Chondrocyte (in vitro differentiated cells): ENCODE measurements around the gene SPOCK1. TPM values are rescaled to one million over a fixed set of nuclear protein-coding genes. Genes with fewer than 3 reads are reported as not detected.

Source experiments
- DNase-seq: peaks from one replicate; pipeline ENCODE4 v3.0.0; 2021; ENCODE audit warnings: mixed read lengths, low spot score
- H3K27ac Mint-ChIP-seq: one replicate; pipeline ENCODE4 v1.8.0; 2021; ENCODE audit warnings: mild to moderate bottlenecking, moderate library complexity, mixed read lengths; ENCODE audit not compliant: unreplicated experiment
- H3K27me3 Mint-ChIP-seq: 2 replicates; pipeline ENCODE4 v1.8.0; 2021; ENCODE audit warnings: low read depth, mixed read lengths
- H3K36me3 Mint-ChIP-seq: 2 replicates; pipeline ENCODE4 v1.8.0; 2021; ENCODE audit warnings: low read depth, mixed read lengths
- H3K4me1 Mint-ChIP-seq: 2 replicates; pipeline ENCODE4 v1.8.0; 2021; ENCODE audit warnings: low read depth, mild to moderate bottlenecking, mixed read lengths
- H3K4me3 Mint-ChIP-seq: one replicate; pipeline ENCODE4 v1.8.0; 2021; ENCODE audit warnings: mild to moderate bottlenecking, moderate library complexity, mixed read lengths; ENCODE audit not compliant: unreplicated experiment
- H3K9me3 Mint-ChIP-seq: 2 replicates; pipeline ENCODE4 v1.8.0; 2021; ENCODE audit warnings: low read depth, mixed read lengths
- total RNA-seq: library from RNA; stranded (reverse); gene quantifications from 3 replicates; pipeline ENCODE4 v1.2.1, GENCODE V29; 2021
- TF ChIP-seq, protein P1 (sequence below): fragments of 200-600 bp; sonication (generic); IDR thresholded peaks from 2 replicates; pipeline ENCODE4 v1.5.0; 2021; ENCODE audit warnings: antibody characterized with exemption, mild to moderate bottlenecking, moderate library complexity

Gene SPOCK1
- total RNA-seq, 1 donor from 2014 or later = 127 TPM

DNA sequence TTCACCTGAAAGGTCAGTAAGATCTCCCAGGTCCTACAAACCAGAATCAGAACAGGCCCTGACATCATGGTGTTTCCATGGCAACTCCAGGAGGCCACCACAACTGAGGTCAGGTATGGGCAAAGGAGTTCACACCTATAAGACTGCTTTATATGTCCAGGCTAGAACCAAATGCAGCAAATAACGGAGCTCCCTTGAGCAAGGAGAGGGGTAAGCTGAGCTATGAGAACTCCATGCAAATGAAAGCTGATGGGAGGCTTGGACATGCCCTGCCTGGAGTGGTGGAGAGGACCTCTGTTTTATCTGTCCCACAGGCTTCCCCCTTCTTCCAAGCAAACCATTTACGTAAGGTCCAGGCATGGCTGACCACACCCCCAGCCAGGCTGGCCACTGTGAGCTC, 207.7 kb downstream of the SPOCK1 start:
- no peak overlapping the region for H3K27ac Mint-ChIP-seq
- peaks cover under 1% of the 10 kb centered on the region for H3K4me1 Mint-ChIP-seq
- TF ChIP-seq, protein P1, sequence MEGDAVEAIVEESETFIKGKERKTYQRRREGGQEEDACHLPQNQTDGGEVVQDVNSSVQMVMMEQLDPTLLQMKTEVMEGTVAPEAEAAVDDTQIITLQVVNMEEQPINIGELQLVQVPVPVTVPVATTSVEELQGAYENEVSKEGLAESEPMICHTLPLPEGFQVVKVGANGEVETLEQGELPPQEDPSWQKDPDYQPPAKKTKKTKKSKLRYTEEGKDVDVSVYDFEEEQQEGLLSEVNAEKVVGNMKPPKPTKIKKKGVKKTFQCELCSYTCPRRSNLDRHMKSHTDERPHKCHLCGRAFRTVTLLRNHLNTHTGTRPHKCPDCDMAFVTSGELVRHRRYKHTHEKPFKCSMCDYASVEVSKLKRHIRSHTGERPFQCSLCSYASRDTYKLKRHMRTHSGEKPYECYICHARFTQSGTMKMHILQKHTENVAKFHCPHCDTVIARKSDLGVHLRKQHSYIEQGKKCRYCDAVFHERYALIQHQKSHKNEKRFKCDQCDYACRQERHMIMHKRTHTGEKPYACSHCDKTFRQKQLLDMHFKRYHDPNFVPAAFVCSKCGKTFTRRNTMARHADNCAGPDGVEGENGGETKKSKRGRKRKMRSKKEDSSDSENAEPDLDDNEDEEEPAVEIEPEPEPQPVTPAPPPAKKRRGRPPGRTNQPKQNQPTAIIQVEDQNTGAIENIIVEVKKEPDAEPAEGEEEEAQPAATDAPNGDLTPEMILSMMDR = no peak
- H3K4me3 Mint-ChIP-seq = no peak overlapping the region
- H3K27me3 Mint-ChIP-seq = peaks cover 3% of the 10 kb centered on the region
- no peaks in the 10 kb centered on the region for H3K9me3 Mint-ChIP-seq
- no peak for DNase-seq
- H3K36me3 Mint-ChIP-seq = no peaks in the 10 kb centered on the region

DNA sequence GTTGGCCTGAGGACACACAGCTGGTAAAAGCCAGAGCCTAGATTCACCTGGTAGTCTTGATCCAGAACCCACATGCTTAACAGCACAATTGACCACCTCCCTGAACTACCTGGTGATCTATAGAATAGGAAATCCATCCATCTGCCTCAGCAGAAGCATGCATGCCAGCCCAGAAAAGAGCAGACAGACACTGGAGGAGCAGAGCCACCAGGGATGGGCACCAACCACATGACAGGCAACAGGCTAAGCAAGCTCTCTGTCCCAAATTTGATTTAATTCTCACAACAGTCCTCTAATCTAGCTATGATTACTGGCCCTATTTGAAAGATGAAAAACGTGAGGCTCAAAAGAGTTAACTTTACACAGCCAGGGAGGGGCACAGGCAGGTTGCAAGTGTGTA, 208.1 kb downstream of the SPOCK1 start:
- H3K27me3 Mint-ChIP-seq = peaks cover 3% of the 10 kb centered on the region
- no peak for DNase-seq
- no peaks in the 10 kb centered on the region for H3K9me3 Mint-ChIP-seq
- TF ChIP-seq, protein P1 = no peak
- peaks cover 4% of the 10 kb centered on the region for H3K4me1 Mint-ChIP-seq
- no peak overlapping the region for H3K27ac Mint-ChIP-seq
- no peak overlapping the region for H3K4me3 Mint-ChIP-seq
- H3K36me3 Mint-ChIP-seq = no peaks in the 10 kb centered on the region

DNA sequence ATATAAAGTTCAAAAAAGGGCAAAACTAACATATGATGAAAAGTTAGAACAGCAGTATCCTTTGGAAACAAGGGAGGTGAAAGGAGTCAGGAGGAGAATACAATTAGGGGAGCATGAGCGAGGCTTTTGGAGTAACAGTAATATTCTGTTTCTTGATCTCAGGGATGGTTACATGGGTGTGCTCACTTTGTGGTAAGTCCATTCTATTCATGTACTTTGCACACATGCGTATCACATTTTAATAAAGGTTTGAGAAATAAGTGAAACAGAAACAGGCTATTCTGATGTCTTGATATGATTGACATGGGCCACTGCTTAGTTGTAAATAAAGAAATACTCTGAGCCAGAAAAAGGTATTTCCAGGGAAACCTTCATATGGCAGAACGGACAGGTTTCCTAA, 208.8 kb downstream of the SPOCK1 start:
- H3K36me3 Mint-ChIP-seq = no peaks in the 10 kb centered on the region
- TF ChIP-seq, protein P1 = no peak
- H3K9me3 Mint-ChIP-seq = no peaks in the 10 kb centered on the region
- H3K4me1 Mint-ChIP-seq = peaks cover 11% of the 10 kb centered on the region
- no peak overlapping the region for H3K4me3 Mint-ChIP-seq
- no peak overlapping the region for H3K27ac Mint-ChIP-seq
- H3K27me3 Mint-ChIP-seq = peaks cover 3% of the 10 kb centered on the region
- no peak for DNase-seq

DNA sequence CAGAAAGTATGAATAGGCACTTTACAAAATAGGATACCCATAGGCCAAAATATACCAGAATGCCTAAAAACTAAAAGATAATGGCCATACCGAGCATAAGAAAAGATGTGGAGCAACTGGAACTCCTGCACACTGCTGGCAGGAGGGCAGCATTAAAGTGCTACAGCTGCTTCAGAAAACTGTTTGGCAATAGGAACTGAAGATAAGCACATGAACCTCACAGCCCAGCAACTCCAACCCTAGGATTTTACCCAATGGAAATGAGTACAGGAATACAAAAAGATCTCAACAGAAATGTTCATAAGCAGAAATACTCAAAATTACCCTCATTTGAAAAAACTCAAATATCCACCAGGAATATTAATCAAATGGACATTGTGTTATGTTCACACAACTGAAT, 209.3 kb downstream of the SPOCK1 start:
- TF ChIP-seq, protein P1 = no peak
- H3K4me3 Mint-ChIP-seq = no peak overlapping the region
- no peak overlapping the region for H3K27ac Mint-ChIP-seq
- peaks cover 3% of the 10 kb centered on the region for H3K27me3 Mint-ChIP-seq
- H3K4me1 Mint-ChIP-seq = peaks cover 11% of the 10 kb centered on the region
- H3K36me3 Mint-ChIP-seq = no peaks in the 10 kb centered on the region
- H3K9me3 Mint-ChIP-seq = no peaks in the 10 kb centered on the region
- no peak for DNase-seq

DNA sequence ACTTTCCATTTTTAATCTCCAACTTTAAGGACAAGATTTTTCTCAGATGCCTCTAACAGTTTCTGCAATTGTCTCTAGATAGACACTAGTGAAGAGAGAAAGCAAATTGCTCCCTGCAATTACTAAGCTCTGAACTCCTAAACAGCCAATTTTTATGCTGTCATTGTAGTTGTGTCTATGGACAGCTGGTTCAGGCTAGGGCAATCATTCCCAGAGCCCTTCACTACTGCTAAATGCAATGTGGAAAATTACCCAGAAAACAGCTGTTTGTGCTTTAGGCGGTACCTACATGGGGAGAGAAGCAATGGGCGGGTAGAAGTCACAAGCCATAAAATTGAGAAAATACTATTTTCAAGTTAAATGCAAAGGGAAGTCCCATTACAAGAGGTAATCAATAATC, 211.6 kb downstream of the SPOCK1 start:
- Mint-ChIP-seq H3K9me3 (no peaks in the 10 kb centered on the region), H3K27ac (no peak overlapping the region), H3K4me1 (peaks cover 11% of the 10 kb centered on the region), H3K36me3 (no peaks in the 10 kb centered on the region), H3K4me3 (no peak overlapping the region), H3K27me3 (peaks cover 3% of the 10 kb centered on the region)
- DNase-seq = no peak
- TF ChIP-seq, protein P1 = no peak
